LoVo (cell line): ENCODE measurements around the gene TSPAN32.
A peak's percentile ranks its signal among the peaks of the same experiment; 100 is the strongest.
"Not testable (repeated sequence)": the region's sequence is repeated elsewhere in the genome, so short reads cannot be mapped to it uniquely, and the experiment has no call there.

ENCODE experiments used
- DNase-seq: peaks from one replicate; pipeline ENCODE4 v3.0.0-alpha.2; 2016; ENCODE audit warnings: low spot score

Gene TSPAN32

DNA sequence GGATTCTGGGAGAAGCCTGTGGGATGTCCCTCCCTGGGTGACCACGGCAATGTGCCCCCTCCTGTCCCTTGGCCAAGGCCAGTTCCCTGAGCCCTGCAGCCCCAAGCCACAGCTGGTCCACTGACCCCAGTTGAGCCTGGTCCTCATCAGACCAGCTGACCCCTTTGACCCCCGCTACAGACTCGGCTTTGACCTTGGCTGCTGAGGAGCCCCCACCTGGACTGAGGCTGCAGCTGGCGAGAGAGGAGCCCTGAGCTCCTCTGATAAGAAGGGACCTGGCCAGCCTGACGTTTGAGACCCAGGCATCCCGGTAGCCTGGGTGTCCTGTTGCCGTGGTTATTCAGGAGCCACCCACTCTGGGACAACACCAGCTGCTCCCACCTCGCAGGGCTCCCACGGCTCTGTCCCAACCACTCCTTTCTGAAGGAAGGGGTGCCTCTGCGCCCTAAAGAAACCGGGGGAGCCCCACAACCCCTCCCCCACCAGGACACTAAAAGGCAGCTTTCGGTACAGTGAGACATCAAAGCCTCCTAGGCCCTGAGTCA, 34.4 kb upstream of the TSPAN32 start:
- no peak for DNase-seq

DNA sequence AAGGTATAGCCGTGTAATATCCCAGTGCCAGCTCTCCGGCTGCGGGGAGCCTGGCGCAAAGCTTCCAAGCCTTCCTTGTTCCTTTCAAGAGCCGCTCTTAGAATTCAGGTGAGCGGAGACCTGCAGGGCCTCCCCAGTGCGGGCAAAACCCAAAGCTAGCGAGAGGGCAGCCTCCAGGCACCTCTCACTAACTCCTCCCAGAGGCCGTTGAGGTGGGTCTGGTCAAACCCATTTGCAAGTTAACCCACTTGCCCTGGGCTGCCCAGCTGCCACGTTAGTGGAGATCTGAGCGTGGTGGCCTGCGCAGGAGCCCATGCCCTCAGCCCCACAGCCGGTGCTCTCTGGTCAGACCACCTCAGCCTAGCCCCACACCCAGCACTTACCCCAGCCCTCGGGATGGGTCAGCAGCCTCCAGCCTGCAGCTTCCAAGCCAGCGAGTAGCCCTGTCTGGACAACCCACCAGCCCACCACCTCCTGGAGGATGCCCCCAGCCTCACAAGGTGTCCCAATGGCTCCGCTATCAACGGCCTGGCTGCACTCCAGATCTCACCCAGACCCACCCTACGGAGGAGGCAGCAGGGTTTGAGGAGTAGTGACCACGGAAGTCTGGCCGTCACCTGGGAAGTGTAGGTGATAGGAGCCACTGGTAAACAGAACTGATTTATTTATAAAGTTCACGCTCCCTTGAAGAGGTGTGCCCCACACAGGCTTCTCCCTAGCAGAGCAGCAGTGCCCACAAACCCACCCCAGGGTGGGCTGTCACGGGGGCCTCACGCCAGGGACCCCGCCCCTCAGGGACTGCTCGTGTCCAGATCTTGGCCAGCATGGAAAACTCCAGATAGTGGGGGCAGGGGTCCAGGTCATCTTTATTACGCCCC, 33.7 kb upstream of the TSPAN32 start:
- DNase-seq, result no peak

DNA sequence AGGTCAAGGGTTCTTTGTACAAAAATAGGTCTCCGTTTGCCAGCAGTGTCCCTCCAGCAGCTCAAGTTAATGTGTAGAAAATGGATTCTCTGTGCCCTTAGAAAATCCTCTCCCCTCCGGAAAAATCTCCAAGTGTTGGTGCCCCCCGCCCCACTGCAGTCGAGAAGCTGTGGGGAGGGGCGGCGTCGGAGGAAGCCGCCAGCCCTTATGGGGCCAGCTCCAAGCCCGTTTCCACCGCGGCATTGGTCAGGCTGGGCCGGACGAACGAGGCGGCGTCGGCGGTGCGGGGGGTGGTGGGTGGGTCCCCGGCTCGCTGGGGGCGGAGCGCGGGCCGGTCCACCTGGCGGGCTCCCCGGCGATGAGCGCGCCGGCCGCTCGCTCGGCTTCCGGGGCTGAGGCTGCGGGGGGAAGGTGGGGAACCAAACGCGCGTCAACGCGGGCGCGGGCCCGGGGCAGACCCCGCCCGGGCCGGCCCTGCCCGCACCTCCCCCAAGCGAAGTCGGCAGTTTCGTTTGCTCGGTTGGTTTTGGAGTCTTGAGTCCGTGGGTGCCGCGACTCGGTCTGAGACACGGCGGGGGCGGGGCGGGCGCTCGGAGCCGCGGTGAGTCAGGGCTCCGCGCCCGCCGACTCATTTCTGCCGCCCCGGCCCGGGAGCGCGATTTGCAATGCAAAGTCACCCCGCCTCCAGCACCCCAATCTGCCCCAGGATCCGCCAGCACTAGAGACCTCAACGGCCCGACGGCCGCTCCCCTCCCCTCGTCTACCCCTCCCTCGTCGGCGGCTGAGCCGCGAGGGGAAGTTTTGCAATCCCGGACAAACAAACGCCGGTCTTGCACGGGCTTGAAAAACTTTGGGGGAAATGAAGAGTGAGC, 32.8 kb upstream of the TSPAN32 start:
- peak; percentile 14 for DNase-seq

DNA sequence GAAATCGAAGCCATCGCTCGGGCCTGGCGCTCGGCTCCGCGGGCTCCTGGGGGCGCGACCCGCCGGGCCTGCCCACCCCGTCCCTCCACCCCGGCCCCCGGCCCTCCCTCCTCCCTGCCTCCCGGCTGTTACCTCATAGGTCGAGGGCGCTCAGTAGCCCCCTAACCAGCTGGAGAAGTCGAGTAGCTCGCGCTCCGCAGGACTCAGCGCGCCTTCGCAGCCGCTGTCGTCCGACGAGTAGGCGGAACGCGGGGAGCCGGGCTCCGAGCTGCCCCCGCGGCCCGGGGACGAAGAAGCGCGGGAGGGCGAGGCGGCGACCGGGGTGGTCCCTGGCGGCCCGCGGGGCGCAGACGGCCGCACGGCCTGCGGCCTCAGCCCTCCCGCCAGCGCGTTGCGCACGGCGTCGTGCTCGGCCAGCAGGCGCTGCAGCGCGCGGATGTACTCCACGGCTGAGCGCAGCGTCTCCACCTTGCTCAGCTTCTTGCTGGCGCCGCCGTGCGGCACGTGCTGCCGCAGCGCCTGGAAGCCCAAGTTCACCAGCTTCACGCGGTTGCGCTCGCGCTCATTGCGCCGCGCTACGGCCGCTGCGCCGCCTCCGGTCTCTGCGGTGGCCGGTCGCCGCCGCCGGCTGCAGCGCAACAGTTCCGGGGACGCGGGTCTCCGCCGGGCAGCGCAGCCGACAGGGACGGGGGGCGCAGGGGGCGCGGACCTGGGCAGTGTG, 32.1 kb upstream of the TSPAN32 start:
- DNase-seq, result peak; percentile 24

- no peak for DNase-seq
Measured at GRCh38 chr11:2270322-2271076, 31.3 kb upstream of the TSPAN32 start, which contains the start of gene ASCL2. Gene ASCL2 (minus strand): TSS chr11:2270588. CDS start chr11:2270332, 256 bp downstream.

- DNase-seq, result no peak
Measured at GRCh38 chr11:2271077-2271326, 30.8 kb upstream of the TSPAN32 start.

- no peak for DNase-seq
Measured at GRCh38 chr11:2271327-2272227, 30.2 kb upstream of the TSPAN32 start.

- no peak for DNase-seq
Measured at GRCh38 chr11:2272228-2272945, 29.4 kb upstream of the TSPAN32 start.

- no peak for DNase-seq
Measured at GRCh38 chr11:2272946-2273280, 28.9 kb upstream of the TSPAN32 start.

DNA sequence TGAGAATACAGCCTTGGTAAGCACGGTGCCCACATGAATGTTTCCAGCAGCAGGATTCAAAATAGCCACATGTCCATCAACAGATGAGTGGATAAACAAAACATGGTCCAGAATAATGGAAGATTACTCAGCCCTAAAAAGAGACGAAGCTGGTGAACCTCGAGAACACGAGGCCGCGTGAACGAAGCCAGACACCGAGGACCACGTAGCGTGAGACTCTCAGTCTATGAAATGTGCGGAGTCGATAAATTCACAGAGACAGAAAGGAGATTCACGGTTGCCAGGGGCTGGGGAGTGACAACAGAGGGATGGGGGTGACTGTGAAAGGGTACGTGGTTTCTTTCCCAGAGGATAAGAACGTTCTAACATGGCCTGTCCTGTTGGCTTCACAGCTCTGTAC, 28.5 kb upstream of the TSPAN32 start:
- no peak for DNase-seq

DNA sequence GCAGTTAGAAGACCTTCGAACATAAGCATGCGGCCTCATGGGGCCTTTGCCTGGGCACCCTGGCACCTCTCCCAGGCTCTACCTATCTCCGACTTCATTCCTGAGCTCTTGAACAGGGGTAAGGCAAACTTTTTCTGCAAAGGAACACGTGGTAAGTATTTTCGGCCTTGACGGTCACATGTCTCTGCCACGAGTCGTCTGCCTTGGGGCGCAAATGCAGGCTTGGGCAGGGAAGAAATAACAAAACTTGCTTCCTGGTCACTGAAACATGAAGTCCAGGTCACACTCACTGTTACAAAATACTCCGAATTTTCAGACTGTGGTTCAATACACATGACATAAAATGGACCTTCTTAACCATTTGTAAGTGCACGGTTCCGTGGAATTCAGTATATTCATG, 28.0 kb upstream of the TSPAN32 start:
- DNase-seq, result no peak

- DNase-seq, result no peak
Measured at GRCh38 chr11:2275334-2276279, 26.2 kb upstream of the TSPAN32 start.

- DNase-seq, result no peak
Measured at GRCh38 chr11:2276280-2277007, 25.4 kb upstream of the TSPAN32 start.

DNA sequence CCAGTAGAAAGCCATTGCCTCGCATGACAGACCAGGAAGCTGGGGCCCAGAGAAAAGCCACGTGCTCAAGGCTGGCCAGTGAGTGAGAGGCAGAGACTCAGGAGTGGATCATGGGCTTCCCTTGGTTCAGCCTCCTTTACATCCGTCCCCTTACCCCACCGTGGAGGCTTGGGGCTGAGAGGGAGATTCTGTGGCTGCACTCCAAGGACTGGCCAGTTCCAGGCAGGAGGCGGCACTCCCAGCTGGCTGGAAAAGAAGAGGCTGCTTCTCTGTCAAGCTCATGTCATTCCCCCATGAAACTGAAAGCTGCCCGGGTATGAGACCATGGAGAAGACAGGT, 24.8 kb upstream of the TSPAN32 start:
- no peak for DNase-seq

- DNase-seq, result no peak
Measured at GRCh38 chr11:2277933-2278523, 23.8 kb upstream of the TSPAN32 start.

- no peak for DNase-seq
Measured at GRCh38 chr11:2280208-2280607, 21.6 kb upstream of the TSPAN32 start.

DNA sequence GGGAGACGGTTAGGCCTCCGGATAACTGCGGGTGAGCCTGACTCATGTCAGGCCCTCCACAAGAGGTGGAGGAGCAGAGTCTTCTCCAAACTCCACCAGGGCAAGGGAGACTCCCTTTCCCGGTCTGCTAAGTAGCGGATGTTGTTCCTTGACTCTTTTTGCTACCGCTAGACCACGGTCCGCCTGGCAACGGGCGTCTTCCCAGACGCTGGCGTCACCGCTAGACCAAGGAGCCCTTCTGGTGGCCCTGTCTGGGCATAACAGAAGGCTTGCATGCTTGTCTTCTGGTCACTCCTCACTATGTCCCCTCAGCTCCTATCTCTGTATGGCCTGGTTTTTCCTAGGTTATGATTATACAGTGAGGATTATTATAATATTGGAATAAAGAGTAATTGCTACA, 15.5 kb upstream of the TSPAN32 start:
- not testable (repeated sequence) for DNase-seq

- no peak for DNase-seq
Measured at GRCh38 chr11:2287091-2287490, 14.7 kb upstream of the TSPAN32 start.
